A549 treated with Mapracorat at 1 μM for 4 hours (cell line): ENCODE measurements around the gene HLA-F. TPM values are rescaled to one million over a fixed set of nuclear protein-coding genes. Genes with fewer than 3 reads are reported as not detected.

Experiments
- total RNA-seq: library from RNA; stranded (reverse); fragments of 200-300 nt; extraction: Qiagen RNA extraction; gene quantifications from 5 replicates; pipeline ENCODE4 v1.2.3, GENCODE V29; 2022

The HLA-F gene
- total RNA-seq: 3.5 to 6.1 TPM (median 4.9 TPM) in 5 replicates

GRCh38 chr6:29723262-29723665 lies at the start of gene HLA-F:
Gene HLA-F, plus strand, starts transcription at chr6:29723434. Its CDS starts 30 bp downstream, at chr6:29723464.

GRCh38 chr6:29680904-29681303 lies 42.3 kb upstream of the HLA-F start, which contains the start of gene ZFP57:
Gene ZFP57, minus strand, starts transcription at chr6:29681152. Its CDS starts 4,149 bp downstream, at chr6:29677003.

Other genes with a start within 250 kb of the HLA-F start
- not detected in 5 replicates for gene MAS1L, start 235.5 kb upstream of the HLA-F start, total RNA-seq
- gene UBD, start 163.7 kb upstream of the HLA-F start, total RNA-seq: 0.33 to 1.0 TPM (median 0.87 TPM) in 5 replicates
- not detected in 5 replicates for gene OR2H2, start 138.3 kb upstream of the HLA-F start, total RNA-seq
- gene GABBR1, start 90.3 kb upstream of the HLA-F start, total RNA-seq: 4.3 to 6.1 TPM (median 5.8 TPM) in 5 replicates
- not detected in 5 replicates for gene MOG, start 66.3 kb upstream of the HLA-F start, total RNA-seq
- gene ZFP57, start 42.3 kb upstream of the HLA-F start, total RNA-seq: not detected in 5 replicates
- not detected in 5 replicates for gene HLA-G, start 104.4 kb downstream of the HLA-F start, total RNA-seq
- 118 to 154 TPM (median 140 TPM) in 5 replicates for gene HLA-A, start 219.1 kb downstream of the HLA-F start, total RNA-seq